GM23338 (cell line): Measurements from ENCODE around the gene PAQR5. TPM values are rescaled to one million over a fixed set of nuclear protein-coding genes. Genes with fewer than 3 reads are reported as not detected.

Experiments used
- ATAC-seq: fragments of 200-7000 bp; cut with Tn5 transposase; 3 replicates; pipeline ENCODE4 v1.9.1; 2020
- DNase-seq: peaks from one replicate; pipeline ENCODE4 v3.0.0-alpha.2; 2015; ENCODE audit warnings: low spot score
- H2AFZ ChIP-seq: fragments of 200-600 bp; sonication (generic); 2 replicates; pipeline ENCODE4 v1.8.0; 2016; ENCODE audit warnings: antibody characterized with exemption, mild to moderate bottlenecking, moderate library complexity
- H3F3A ChIP-seq: fragments of 200-600 bp; sonication (generic); replicated peaks from 2 replicates; pipeline ENCODE4 v1.8.0; 2017; ENCODE audit warnings: antibody characterized with exemption, mixed run types, low read depth
- H3K27ac ChIP-seq: fragments of 200-600 bp; sonication (generic); 2 replicates; pipeline ENCODE4 v1.6.1; 2016; ENCODE audit warnings: low read depth
- H3K27me3 ChIP-seq: fragments of 200-600 bp; sonication (generic); 2 replicates; pipeline ENCODE4 v1.8.0; 2016; ENCODE audit warnings: mild to moderate bottlenecking, mixed run types, moderate library complexity; ENCODE audit not compliant: insufficient read depth
- H3K36me3 ChIP-seq: fragments of 200-600 bp; sonication (generic); 2 replicates; pipeline ENCODE4 v1.8.0; 2016; ENCODE audit warnings: mild to moderate bottlenecking; ENCODE audit not compliant: insufficient read depth
- H3K4me1 ChIP-seq: fragments of 200-600 bp; sonication (generic); 2 replicates; pipeline ENCODE4 v1.8.0; 2016; ENCODE audit warnings: mild to moderate bottlenecking, moderate library complexity; ENCODE audit not compliant: insufficient read depth
- H3K4me2 ChIP-seq: fragments of 200-600 bp; sonication (generic); 2 replicates; pipeline ENCODE4 v1.7.1; 2017; ENCODE audit warnings: mixed run types
- H3K4me3 ChIP-seq: fragments of 200-600 bp; sonication (generic); 2 replicates; pipeline ENCODE4 v1.6.1; 2016; ENCODE audit warnings: mixed run types
- H3K79me2 ChIP-seq: fragments of 200-600 bp; sonication (generic); replicated peaks from 2 replicates; pipeline ENCODE4 v1.8.0; 2017; ENCODE audit warnings: mild to moderate bottlenecking; ENCODE audit not compliant: insufficient read depth
- H3K9me2 ChIP-seq: fragments of 200-600 bp; sonication (generic); 2 replicates; pipeline ENCODE4 v1.8.0; 2017; ENCODE audit not compliant: insufficient read depth
- H4K20me1 ChIP-seq: fragments of 200-600 bp; sonication (generic); replicated peaks from 2 replicates; pipeline ENCODE4 v1.8.0; 2017; ENCODE audit warnings: mild to moderate bottlenecking; ENCODE audit not compliant: insufficient read depth
- H3K27ac Mint-ChIP-seq: 2 replicates; pipeline ENCODE4 v1.8.0; 2020; ENCODE audit warnings: inconsistent platforms, mild to moderate bottlenecking, moderate library complexity, mixed read lengths
- H3K27me3 Mint-ChIP-seq: 3 replicates; pipeline ENCODE4 v1.8.0; 2022; ENCODE audit warnings: low read depth, mild to moderate bottlenecking, moderate library complexity, mixed read lengths, inconsistent platforms; ENCODE audit not compliant: insufficient read depth, poor library complexity
- H3K36me3 Mint-ChIP-seq: 3 replicates; pipeline ENCODE4 v1.8.0; 2021; ENCODE audit warnings: low read depth, mild to moderate bottlenecking, inconsistent platforms, moderate library complexity, mixed read lengths
- H3K4me1 Mint-ChIP-seq: 3 replicates; pipeline ENCODE4 v1.8.0; 2020; ENCODE audit warnings: mild to moderate bottlenecking, inconsistent platforms, mixed read lengths
- H3K4me3 Mint-ChIP-seq: 3 replicates; pipeline ENCODE4 v1.8.0; 2021; ENCODE audit warnings: moderate library complexity, mild to moderate bottlenecking, inconsistent platforms, mixed read lengths
- H3K9me3 Mint-ChIP-seq: 3 replicates; pipeline ENCODE4 v1.8.0; 2020; ENCODE audit warnings: moderate library complexity, mild to moderate bottlenecking, inconsistent platforms, mixed read lengths
- EZH2phosphoT487 ChIP-seq: fragments of 200-600 bp; sonication (generic); IDR thresholded peaks from one replicate; pipeline ENCODE4 v1.8.1; 2018; ENCODE audit warnings: antibody characterized with exemption; ENCODE audit not compliant: unreplicated experiment
- STAT1 ChIP-seq: IDR thresholded peaks from one replicate; pipeline ENCODE4 v1.6.1; 2016; ENCODE audit warnings: antibody characterized with exemption; ENCODE audit not compliant: unreplicated experiment
- polyA plus RNA-seq: library from polyadenylated mRNA; unstranded; fragments of >200 nt; fragmentation: Nextera tagmentation; extraction: Ambion mirVana; gene quantifications from 2 replicates; pipeline ENCODE4 v1.2.1, GENCODE V29; 2016
- total RNA-seq: library from RNA; depleted of rRNA; stranded (reverse); fragments of >200 nt; shearing (Covaris generic); gene quantifications from 2 replicates; pipeline ENCODE4 v1.2.3, GENCODE V29; 2014
- TF ChIP-seq, protein P1 (sequence below), 2 experiments: fragments of 200-600 bp in 1 of 2; sonication (generic) in 1 of 2; conservative IDR thresholded peaks; 2 replicates each; pipeline versions ENCODE4 v1.5.1 to v1.6.1; 2016 to 2017; ENCODE audit warnings: antibody characterized with exemption in 2 of 2, low read depth in 2 of 2, mild to moderate bottlenecking in 2 of 2, moderate library complexity in 1 of 2
- TF ChIP-seq, protein P2 (sequence below): fragments of 250-450 bp; sonication (Bioruptor Pico); IDR thresholded peaks from 2 replicates; pipeline ENCODE4 v1.5.0; 2020; ENCODE audit warnings: mild to moderate bottlenecking, moderate library complexity

PAQR5 gene
- total and polyA plus RNA-seq, 2 experiments from 2014 or later = 8.7 to 14.5 TPM

DNA sequence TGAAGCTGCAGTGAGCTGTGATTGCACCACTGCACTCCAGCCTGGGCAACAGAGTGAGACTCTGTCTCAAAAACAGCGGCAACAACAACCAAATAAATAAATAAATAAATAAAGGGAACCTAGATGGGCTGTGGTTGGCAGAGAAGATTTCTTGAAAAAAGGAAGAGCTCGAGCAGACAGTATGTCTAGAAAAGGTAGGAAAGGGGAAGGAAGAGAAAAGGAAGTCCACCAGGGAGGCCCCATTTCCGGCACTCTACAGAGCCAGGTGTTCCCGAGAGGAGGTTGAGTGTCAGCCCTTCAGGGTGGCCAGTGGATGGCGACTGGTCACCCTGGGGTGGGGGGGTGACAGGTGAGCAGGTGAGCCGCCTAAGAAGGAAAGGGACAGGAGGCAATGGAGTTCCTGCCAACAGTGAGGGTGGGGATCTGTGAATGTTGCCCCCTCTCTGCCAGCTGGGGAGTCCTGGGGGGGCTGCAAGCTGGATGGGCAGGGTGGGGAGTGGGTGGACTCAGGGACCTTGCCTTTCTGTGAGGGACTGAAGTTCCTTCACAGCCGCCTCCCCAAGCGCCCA lies 14.8 kb downstream of the PAQR5 start:
- no peak for DNase-seq
- no peaks in the 10 kb centered on the region for H3K36me3 Mint-ChIP-seq
- no peak overlapping the region for H3K4me3 Mint-ChIP-seq
- no peak overlapping the region for H3K27ac ChIP-seq
- no peaks in the 10 kb centered on the region for H3F3A ChIP-seq
- H3K4me1 ChIP-seq = no peaks in the 10 kb centered on the region; the same call in none of the 2 replicates
- no peak for ATAC-seq
- H3K79me2 ChIP-seq = peaks cover 3% of the 10 kb centered on the region; the same call in 1 of the 2 replicates
- H3K4me2 ChIP-seq = no peak overlapping the region
- no peaks in the 10 kb centered on the region for H3K9me2 ChIP-seq
- H3K27me3 Mint-ChIP-seq = peaks cover 5% of the 10 kb centered on the region
- H4K20me1 ChIP-seq = peaks cover 1% of the 10 kb centered on the region; the same call in 1 of the 2 replicates
- H3K4me1 Mint-ChIP-seq = peaks cover 31% of the 10 kb centered on the region
- H3K27ac Mint-ChIP-seq = no peak overlapping the region
- H3K27me3 ChIP-seq = no peaks in the 10 kb centered on the region
- no peaks in the 10 kb centered on the region for H3K9me3 Mint-ChIP-seq
- H3K4me3 ChIP-seq = no peak overlapping the region
- no peak overlapping the region for H2AFZ ChIP-seq
- no peaks in the 10 kb centered on the region for H3K36me3 ChIP-seq
- no peak for TF ChIP-seq EZH2phosphoT487
- TF ChIP-seq STAT1 = no peak
- TF ChIP-seq, protein P1, sequence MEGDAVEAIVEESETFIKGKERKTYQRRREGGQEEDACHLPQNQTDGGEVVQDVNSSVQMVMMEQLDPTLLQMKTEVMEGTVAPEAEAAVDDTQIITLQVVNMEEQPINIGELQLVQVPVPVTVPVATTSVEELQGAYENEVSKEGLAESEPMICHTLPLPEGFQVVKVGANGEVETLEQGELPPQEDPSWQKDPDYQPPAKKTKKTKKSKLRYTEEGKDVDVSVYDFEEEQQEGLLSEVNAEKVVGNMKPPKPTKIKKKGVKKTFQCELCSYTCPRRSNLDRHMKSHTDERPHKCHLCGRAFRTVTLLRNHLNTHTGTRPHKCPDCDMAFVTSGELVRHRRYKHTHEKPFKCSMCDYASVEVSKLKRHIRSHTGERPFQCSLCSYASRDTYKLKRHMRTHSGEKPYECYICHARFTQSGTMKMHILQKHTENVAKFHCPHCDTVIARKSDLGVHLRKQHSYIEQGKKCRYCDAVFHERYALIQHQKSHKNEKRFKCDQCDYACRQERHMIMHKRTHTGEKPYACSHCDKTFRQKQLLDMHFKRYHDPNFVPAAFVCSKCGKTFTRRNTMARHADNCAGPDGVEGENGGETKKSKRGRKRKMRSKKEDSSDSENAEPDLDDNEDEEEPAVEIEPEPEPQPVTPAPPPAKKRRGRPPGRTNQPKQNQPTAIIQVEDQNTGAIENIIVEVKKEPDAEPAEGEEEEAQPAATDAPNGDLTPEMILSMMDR (conservative IDR thresholded peaks at IDR 0.05; ENCODE audit: low read depth in 2 of 2) = no peak
- TF ChIP-seq, protein P2, sequence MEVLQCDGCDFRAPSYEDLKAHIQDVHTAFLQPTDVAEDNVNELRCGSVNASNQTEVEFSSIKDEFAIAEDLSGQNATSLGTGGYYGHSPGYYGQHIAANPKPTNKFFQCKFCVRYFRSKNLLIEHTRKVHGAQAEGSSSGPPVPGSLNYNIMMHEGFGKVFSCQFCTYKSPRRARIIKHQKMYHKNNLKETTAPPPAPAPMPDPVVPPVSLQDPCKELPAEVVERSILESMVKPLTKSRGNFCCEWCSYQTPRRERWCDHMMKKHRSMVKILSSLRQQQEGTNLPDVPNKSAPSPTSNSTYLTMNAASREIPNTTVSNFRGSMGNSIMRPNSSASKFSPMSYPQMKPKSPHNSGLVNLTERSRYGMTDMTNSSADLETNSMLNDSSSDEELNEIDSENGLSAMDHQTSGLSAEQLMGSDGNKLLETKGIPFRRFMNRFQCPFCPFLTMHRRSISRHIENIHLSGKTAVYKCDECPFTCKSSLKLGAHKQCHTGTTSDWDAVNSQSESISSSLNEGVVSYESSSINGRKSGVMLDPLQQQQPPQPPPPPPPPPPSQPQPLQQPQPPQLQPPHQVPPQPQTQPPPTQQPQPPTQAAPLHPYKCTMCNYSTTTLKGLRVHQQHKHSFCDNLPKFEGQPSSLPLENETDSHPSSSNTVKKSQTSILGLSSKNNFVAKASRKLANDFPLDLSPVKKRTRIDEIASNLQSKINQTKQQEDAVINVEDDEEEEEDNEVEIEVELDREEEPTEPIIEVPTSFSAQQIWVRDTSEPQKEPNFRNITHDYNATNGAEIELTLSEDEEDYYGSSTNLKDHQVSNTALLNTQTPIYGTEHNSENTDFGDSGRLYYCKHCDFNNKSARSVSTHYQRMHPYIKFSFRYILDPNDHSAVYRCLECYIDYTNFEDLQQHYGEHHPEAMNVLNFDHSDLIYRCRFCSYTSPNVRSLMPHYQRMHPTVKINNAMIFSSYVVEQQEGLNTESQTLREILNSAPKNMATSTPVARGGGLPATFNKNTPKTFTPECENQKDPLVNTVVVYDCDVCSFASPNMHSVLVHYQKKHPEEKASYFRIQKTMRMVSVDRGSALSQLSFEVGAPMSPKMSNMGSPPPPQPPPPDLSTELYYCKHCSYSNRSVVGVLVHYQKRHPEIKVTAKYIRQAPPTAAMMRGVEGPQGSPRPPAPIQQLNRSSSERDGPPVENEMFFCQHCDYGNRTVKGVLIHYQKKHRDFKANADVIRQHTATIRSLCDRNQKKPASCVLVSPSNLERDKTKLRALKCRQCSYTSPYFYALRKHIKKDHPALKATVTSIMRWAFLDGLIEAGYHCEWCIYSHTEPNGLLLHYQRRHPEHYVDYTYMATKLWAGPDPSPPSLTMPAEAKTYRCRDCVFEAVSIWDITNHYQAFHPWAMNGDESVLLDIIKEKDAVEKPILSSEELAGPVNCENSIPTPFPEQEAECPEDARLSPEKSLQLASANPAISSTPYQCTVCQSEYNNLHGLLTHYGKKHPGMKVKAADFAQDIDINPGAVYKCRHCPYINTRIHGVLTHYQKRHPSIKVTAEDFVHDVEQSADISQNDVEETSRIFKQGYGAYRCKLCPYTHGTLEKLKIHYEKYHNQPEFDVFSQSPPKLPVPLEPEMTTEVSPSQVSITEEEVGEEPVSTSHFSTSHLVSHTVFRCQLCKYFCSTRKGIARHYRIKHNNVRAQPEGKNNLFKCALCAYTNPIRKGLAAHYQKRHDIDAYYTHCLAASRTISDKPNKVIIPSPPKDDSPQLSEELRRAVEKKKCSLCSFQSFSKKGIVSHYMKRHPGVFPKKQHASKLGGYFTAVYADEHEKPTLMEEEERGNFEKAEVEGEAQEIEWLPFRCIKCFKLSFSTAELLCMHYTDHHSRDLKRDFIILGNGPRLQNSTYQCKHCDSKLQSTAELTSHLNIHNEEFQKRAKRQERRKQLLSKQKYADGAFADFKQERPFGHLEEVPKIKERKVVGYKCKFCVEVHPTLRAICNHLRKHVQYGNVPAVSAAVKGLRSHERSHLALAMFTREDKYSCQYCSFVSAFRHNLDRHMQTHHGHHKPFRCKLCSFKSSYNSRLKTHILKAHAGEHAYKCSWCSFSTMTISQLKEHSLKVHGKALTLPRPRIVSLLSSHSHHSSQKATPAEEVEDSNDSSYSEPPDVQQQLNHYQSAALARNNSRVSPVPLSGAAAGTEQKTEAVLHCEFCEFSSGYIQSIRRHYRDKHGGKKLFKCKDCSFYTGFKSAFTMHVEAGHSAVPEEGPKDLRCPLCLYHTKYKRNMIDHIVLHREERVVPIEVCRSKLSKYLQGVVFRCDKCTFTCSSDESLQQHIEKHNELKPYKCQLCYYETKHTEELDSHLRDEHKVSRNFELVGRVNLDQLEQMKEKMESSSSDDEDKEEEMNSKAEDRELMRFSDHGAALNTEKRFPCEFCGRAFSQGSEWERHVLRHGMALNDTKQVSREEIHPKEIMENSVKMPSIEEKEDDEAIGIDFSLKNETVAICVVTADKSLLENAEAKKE (CRISPR knock-in tag) = no peak
